Activated T-cell treated with anti-CD3 and anti-CD28 coated beads for 4 hours (primary cell): ENCODE data around the gene MAP7.
"Not testable (repeated sequence)": the region's sequence is repeated elsewhere in the genome, so short reads cannot be mapped to it uniquely, and the experiment has no call there.

Experiments
- DNase-seq: peaks from one replicate; pipeline ENCODE4 v3.0.0-alpha.2; 2020

MAP7 gene

DNA sequence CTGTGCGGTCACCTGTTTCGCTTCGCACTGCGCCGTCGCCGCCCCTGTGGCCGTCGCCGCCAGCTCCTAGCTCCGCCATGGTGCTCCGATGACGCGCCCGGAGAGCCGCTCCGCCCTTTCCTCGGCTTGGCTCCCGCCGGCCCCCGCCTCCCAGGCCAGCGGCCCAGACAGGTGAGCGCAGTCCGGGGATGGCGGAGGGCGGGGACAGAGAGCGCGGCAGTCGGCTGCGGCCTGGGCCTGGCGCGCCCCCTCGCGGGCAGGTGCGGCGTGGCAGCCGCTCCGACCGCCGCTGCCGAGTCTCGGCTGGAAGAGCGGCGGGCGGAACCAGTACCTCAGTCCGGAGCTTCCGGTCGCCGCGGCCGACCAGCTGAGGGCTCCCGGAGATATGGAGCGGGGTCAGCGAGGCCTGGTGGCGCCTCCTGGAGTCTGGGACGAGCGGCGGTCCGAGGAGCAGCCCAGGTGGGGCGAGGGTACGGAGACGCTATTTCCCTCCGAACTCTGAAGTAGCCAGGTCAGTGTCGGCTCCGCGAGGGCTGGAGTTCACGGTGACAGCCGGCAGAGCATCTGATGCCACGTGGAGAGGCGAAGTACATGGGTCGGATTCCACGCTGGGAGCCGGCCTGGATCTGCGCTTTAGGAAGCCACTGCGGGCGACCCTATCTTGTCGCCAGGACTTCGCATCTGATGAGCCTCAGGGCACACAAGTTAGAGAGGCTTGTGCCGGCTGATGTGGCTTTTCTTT, at the start of gene MAP7:
Gene MAP7, minus strand, starts transcription at position 93 of the 742 bp plus-strand sequence. Its CDS starts 14 bp downstream, at position 79.
- DNase-seq, result peak; percentile 46

DNA sequence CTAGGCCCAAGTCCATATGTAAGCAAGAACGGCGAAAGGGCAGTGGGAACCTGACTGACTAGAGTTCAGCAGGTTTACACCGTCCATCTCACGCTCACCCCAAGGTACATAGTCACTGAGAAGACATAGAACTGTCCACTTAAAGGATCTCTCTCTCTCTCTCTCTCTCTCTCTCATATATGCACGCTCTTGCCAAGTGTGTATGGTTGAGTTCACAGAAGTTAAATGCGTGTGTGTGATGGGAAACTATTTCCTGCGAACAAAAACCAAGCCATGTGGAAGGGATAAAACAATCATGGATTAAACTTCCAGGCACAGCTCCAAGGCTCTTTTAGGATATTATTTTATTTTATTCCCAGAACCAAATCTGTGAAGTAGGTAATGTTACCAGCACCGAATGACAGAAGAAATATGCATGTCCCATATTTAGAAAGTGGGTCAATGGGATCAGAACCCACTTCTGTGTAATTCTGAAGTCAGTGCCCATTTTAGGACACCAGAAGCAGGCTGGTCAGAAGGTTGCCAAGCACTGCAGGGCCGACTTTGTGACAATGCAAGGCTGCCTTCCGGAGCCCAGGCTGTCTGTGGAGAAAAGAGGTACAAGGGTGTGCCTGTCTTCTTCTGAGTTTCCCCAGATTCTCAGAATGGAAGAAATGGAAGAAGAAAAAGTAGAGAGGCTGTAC, 49.2 kb upstream of the MAP7 start:
- DNase-seq, result no peak

DNA sequence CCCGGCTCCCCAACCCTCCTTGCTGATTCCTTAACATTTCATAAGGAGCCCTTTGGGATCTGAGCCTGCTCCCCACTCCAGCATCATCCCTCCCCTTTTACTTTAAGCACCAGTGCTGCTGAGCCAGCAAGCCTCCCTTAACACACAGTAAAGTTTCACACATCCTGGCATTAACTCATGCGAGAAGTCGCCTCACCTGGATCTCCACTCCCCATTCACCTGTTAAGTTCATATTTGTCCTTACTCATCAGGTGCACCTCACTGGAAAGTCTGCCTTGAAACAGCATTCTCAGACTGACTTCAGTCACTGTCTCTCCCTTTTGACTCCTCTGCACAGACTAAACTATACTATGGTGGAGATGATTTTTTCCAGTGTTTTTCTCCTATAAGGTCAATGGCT, 47.8 kb upstream of the MAP7 start:
- no peak for DNase-seq

DNA sequence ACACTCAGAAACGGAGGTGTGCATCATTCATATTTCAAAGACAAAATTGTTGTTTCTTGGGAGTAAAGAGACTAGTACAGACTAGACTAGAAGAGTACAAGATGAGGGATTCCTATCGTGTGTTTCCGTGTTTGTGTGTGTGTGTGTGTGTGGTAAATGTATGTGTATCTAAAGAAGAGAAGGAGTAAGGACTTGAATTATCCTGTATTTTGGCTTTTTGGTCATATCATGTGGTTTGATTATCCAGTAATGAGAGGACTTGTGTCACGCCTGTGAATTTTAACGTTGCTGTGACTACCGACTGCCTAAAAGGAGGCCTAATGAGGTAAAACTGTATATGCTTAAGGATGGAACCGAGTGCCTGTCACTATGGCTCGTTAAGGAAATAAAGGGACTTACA, 44.4 kb upstream of the MAP7 start:
- no peak for DNase-seq

DNA sequence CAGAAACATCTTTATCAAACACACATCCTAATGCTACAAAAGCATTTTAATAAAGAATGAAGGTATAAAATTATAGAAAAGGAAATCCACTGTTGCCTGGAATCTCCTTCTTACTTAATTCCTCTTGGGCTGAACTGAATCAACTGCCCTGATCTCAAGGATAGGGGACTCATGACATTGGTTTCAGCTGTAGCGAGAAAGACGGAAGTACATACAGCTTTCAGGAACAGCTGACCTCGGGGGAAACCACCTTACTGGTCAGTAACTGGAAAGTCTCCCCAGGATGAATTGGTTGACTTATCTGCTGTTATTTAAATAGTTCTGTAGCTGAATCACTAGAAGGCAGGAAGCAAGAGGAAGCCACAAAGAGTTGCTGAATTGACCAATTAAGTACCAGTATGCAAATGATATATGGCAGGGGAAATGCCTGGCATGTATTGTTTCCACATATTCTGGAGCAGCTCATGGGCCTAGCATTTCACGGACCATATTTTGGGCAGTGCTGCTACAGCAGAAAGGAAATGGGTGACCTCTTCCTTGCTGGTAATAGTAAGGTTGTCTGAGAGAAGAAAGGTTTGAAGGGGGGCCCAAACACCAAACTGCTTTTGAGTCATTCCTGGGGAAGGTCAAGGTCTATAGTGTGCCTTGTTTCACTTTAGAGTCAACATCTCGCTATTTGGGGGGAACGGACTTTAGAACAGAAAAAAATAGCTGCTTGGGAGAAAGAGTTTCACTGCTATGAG, 43.7 kb upstream of the MAP7 start:
- no peak for DNase-seq

DNA sequence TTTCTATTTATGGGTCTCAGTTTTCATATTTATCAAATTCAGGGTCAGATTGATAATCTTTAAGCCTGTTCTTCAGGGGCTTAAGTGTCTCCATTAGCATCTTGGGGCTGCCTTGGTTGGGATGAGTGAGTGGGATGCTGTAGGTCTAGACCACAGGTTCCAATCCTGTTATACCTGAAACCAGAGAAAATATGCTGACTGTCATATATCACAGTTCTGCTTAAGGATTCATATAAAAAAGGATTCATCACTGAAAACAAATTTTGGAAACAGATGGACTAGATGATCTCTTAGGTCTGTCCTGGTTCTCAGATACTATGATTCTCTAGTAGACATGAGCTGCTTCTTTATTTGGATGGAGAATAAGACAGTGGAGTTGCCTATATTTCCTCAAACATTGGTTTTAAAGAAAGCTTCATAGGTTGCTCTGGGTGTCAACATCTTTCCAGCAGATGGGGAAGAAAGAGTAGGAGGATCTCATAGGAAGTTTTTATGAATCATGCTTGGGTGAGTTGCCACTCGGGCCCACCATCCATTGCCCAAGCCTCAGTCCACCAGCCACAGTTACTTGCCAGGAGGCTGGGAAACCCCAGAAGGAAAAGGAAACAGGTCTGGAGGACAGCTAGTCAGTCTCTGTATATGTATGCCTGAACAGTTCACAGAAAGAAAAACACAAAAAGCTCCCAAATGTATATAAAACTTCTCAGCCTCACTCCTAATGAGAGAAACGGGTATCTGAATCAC, 42.9 kb upstream of the MAP7 start:
- no peak for DNase-seq

DNA sequence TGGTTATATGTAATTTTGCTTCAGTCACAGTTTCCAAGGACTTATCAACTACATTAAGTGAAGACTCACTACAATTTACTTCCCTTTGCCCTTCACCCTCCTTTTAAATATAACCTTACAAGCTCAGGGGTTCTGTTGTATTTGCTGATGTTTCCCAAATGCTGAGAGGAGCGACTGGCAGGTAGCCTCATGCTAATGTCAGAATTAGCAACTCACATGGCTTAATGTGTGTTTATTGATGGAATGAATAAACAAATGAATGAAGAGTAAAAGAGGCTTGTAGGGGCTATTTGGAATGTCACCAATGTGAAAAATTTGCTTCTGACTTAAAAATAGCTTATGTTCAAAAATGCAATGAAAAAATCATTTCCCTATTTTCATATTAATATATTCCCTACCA, 41.4 kb upstream of the MAP7 start:
- DNase-seq, result no peak

DNA sequence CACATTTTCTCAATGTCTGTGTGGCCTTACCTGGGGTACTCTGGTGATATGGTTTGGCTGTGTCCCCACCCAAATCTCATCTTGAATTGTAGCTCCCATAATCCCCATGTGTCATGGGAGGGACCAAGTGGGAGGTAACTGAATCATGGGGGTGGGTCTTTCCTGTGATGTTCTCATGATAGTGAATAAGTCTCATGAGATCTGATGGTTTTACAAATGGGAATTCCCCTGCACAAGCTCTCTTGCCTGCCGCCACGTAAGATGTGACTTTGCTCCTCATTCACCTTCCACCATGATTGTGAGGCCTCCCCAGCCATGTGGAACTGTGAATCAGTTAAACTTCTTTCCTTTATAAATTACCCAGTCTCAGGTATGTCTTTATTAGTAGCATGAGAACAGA, 40.6 kb upstream of the MAP7 start:
- not testable (repeated sequence) for DNase-seq

DNA sequence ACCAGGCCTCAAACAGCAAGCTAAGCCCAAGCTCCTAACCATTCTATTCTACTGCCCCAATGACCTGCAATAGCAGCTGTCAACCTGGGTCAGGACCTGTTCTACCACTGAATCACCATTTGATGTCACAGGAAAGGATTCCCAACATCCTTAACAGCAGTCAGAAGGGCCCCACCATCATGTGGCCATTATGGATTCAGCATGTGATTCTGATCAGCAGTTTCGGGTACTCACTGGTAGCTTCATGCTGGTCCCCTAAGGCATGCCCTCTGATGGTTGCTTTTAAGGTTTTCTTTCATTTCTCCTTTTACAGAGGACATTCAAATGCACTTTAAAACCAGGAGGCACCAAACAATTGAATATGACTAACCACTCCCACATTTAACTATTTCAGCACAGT, 37.3 kb upstream of the MAP7 start:
- no peak for DNase-seq

DNA sequence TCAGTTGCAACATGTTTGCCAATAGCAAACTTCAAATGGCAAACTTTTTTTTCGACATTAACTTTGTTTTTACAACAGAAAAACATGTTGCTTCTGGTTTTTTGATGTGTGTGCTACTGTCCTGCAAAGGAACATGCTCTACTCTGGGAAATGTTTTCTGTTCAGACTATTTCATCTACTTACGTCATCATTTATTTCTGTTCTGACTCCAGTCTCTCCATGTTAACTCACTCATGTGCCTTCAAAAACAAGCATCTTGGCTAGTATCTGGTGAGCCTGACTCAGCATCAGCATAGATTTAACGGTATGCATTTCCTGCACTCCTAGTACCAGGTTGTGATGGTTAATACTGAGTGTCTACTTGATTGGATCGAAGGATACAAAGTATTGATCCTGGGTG, 36.1 kb upstream of the MAP7 start:
- no peak for DNase-seq

DNA sequence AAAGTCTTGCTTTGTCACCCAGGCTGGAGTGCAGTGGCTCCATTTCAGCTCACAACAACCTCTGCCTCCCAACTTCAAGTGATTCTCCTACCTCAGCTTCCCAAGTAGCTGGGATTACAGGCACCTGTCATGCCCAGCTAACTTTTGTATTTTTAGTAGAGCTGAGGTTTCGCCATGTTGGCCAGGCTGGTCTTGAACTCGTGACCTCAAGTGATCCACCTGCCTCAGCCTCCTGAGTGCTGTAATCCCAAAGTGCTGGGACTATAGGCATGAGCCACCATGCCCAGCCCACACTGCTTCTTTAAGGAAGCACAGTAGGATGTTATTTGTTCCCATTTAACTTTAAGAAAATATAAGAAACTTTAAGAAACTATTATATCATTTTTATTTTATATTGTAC, 35.3 kb upstream of the MAP7 start:
- not testable (repeated sequence) for DNase-seq

DNA sequence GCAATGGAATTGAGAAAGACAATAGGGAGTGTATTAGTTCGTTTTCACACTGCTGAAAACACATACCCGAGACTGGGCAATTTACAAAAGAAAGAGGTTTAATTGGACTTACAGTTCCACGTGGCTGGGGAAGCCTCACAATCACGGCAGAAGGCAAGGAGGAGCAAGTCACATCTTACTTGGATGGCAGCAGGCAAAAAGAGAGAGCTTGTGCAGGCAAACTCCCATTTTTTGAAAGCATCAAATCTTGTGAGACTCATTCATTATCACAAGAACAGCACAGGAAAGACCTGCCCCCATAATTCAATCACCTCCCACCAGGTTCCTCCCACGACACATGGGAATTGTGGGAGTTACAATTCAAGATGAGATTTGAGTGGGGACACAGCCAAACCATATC, 34.1 kb upstream of the MAP7 start:
- not testable (repeated sequence) for DNase-seq

DNA sequence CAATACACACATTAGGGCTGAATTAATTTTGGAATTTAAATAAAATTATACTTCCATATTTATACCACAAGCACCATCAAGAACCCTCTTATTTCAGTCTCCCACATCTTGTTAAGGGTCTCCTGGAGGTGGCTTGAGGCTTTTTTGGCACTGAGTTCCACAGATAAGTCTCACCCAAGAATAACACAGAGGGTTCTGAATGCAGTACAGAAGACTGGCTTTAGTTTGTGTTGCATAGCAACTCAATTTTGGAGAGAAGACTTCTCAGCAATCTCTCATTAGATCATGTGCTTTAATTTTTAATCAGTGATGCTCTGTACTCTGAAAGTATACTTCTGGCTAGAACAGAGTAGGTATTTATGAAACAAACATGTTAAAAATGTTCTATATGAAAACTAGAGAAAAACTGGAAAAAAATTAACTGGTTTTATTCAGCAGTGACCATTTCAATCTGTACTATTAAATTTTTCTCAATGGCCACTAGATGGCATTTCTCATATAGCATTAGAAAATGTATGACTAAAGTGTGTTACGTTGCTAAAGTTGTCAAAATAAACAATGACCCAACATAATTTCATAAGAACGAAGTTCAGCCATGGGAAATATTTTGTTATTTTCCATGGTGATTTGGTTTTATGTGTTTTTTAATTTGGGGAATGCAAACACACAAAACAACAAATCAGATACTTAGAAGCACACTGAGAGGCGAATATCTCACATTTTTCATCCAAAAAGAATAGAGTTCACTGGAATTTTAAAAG, 32.7 kb upstream of the MAP7 start:
- no peak for DNase-seq

DNA sequence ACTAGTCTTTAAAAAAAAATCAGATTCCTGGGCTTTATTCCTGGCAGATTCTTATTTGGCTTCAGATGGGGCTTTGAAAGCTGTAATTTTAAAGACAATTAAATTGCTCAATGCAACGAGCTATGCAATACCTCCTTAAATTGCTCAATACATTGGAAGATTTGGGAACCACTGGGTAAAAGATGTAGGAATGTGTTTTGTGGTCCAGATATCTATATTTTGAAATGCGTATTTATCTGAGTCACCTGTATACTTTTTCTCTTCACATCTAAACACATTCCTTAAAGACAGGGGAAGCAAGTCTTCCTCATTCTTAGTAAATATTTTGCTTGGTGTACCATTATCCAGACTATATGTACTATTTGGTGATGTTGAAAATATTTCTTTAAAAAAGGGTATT, 29.6 kb upstream of the MAP7 start:
- no peak for DNase-seq

DNA sequence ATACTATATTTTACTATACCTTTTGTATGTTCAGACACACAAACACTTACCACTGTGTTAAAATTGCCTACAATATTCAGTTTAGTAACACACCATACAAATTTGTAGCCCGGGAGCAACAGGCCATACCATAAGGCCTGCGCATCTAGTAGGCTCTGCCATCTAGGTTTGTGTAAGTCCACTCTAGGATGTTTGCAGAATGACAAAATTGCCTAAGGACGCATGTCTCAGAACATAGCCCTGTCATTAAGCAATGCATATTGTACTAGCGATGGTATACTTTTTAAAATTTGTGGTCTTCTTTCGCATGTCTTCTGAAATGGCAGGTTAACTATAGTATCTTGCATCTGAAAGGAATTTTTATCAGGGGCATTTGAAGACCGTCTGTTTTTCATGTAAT, 26.6 kb upstream of the MAP7 start:
- no peak for DNase-seq

DNA sequence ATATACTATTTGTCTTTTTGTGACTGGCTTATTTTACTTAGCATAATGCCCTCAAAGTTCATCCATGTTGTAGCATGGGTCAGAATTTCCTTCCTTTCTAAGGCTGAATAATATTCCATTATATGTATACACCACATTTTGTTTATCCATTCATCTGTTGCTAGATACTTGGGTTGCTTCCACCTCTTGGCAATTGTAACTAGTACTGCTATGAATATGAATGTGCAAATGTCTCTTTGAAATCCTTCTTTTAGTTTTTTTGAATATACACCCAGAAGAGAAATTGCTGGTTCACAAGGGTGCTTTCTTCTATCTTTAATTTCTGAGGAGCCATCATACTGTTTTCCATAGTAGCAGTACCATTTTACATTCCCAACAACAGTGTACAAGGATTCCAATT, 21.3 kb upstream of the MAP7 start:
- no peak for DNase-seq

DNA sequence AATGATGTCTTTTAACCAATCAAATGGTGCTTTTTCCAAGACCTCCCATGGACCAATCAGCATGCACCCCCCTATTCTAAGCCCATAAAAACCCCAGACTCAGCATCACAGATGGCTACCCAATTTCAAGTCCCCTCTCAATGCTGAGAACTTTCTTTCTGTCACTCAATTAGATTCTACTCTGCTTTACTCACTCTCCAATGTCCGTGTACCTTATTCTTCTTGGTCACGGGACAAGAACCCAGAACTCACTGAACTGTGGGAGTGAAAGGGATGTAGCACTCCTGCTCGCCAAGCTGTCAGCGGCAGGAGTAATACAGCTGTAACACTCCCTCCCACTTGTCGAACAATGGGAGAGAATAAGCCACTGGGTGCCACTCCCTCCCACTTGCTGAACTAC, 20.8 kb upstream of the MAP7 start:
- DNase-seq, result no peak

DNA sequence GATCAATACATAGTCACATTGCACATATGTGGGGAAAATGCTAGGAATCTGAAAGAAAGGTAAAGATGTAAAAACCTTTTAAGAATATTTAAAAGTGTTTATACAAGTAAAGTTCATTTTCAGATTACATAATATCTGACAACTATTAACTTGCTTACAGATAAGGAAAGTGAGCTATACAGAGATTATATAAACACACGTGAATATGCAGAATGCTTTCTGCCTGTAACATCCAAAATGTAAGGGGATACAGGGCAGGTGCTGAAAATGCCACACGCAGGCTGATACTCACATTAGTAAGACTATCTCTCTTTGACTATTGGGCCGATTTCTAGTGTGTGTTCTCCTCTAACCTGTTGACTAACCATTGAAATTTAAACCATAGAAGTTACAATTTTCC, 17.9 kb upstream of the MAP7 start:
- no peak for DNase-seq

DNA sequence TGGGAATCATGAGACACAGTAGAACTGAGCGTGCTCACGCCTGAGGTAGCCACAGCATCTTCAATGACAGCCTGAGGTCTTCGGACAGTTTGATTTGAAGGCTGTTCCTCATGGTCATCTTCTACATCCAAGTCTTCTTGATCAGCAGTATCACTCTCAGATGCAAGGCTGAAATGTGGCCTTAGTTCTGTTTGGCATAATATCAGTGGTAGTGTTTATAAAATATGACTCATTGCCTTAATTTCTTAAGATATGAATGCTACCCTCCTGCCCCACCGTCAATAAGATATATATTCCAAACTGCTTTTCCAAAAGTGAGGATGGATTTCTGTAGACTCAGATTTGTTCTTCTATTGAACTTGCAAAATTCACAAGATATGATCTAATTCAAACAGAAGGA, 17.5 kb upstream of the MAP7 start:
- no peak for DNase-seq

DNA sequence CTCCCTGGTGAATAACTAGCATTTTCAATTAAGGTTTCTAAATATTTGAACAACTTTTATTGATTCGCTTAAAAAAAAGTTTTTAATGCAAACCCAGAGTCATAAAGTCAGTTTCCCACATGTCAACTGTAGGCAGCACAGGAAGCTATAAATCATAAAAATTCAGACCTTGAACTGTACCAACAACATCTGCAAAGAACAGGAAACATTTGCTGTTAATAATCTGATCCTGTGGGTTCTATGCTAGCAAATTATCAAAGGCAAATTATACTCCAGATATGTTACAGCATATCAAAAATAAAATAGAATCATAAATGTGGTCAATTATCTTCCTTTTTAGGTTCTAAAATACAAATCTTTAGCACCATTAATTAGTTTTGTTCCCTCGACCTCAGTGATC, 16.6 kb upstream of the MAP7 start:
- no peak for DNase-seq

DNA sequence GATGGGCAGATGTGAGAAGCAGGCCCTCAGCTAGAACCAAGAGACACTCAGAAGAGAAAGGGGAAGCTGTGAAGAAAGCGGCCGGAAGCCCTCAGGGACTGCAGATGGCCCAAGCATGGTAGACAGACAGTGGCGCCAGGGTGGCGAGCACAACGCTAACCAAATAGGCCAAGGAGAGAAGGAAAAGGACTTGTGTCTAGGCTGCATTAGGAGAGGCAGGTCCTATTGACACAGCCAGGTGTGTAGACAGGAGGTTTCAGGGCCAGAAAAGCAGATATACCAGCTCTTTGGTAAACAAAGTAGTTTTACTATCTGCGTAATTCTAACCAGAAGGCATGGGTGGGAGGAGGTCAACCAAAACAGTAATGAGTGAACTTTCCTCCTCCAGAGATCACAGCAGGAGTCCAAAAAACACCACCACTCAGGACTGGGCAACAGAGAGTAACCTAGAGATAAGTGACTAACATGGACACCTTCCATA, 15.8 kb upstream of the MAP7 start:
- DNase-seq, result no peak

DNA sequence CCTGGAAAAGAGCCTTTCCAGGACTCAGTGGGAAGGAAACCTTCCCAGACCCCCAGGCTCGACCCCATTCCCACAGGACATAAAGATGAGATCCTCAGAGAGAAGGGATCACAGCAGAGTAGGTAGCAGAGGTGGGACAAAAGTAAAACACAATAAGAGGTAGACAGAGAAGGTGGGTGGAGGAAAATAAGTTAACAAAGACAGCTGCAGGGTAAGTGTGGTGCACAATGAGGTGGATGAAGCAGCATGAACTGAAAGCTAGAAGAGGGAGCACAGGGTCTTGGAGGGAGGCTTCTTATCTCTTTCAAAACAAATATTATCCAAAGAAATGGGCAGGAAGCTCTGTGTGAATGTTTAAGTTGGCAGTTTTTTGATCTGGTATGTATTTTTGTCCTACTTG, 14.0 kb upstream of the MAP7 start:
- no peak for DNase-seq
